Fibroblast of lung (primary cell): Measurements from ENCODE around the gene CDC26. TPM values are rescaled to one million over a fixed set of nuclear protein-coding genes. Genes with fewer than 3 reads are reported as not detected.
"Not testable (repeated sequence)": the region's sequence is repeated elsewhere in the genome, so short reads cannot be mapped to it uniquely, and the experiment has no call there.

Experiments used
- DNase-seq, 2 donors: peaks; one replicate each; pipeline versions ENCODE4 v3.0.0 to v3.0.0-alpha.2; 2010; ENCODE audit warnings: low read depth in 2 of 2
- H2AFZ ChIP-seq: 2 replicates; pipeline ENCODE4 v1.5.1; 2012; ENCODE audit warnings: low read length, control low read depth, inconsistent platforms
- H3K27ac ChIP-seq: 2 replicates; pipeline ENCODE4 v1.5.1; 2011; ENCODE audit warnings: low read length, control low read depth; ENCODE audit not compliant: insufficient read depth
- H3K27me3 ChIP-seq: 2 replicates; pipeline ENCODE4 v1.5.1; 2011; ENCODE audit warnings: mild to moderate bottlenecking, low read length; ENCODE audit not compliant: control insufficient read depth, insufficient read depth
- H3K36me3 ChIP-seq: 2 replicates; pipeline ENCODE4 v1.5.1; 2011; ENCODE audit warnings: low read length; ENCODE audit not compliant: control insufficient read depth, insufficient read depth
- H3K4me1 ChIP-seq: 2 replicates; pipeline ENCODE4 v1.5.1; 2011; ENCODE audit warnings: low read length; ENCODE audit not compliant: control insufficient read depth, insufficient read depth; ENCODE audit errors: extremely low read depth
- H3K4me2 ChIP-seq: 2 replicates; pipeline ENCODE4 v1.5.1; 2011; ENCODE audit warnings: low read length, control low read depth; ENCODE audit not compliant: insufficient read depth; ENCODE audit errors: extremely low read depth
- H3K4me3 ChIP-seq, 4 experiments: fragments of 200-600 bp in 1 of 4; sonication (generic) in 1 of 4; replicated peaks in 1 of 4; 2 replicates each; pipeline ENCODE4 v1.5.1; 2011 to 2016; ENCODE audit warnings: low read length in 4 of 4, low read depth in 3 of 4, mild to moderate bottlenecking in 3 of 4, control low read depth in 2 of 4, inconsistent platforms in 1 of 4, mixed read lengths in 1 of 4; ENCODE audit not compliant: insufficient read depth in 1 of 4; ENCODE audit errors: control extremely low read depth in 1 of 4
- H3K79me2 ChIP-seq: 2 replicates; pipeline ENCODE4 v1.5.1; 2012; ENCODE audit warnings: mild to moderate bottlenecking, low read length, inconsistent platforms; ENCODE audit not compliant: control insufficient read depth, insufficient read depth
- H3K9ac ChIP-seq: 2 replicates; pipeline ENCODE4 v1.5.1; 2011; ENCODE audit warnings: mild to moderate bottlenecking, low read length, control low read depth; ENCODE audit not compliant: insufficient read depth
- H3K9me3 ChIP-seq: 2 replicates; pipeline ENCODE4 v1.5.1; 2012; ENCODE audit warnings: low read depth, low read length; ENCODE audit not compliant: control insufficient read depth, insufficient read depth
- H4K20me1 ChIP-seq: 2 replicates; pipeline ENCODE4 v1.5.1; 2011; ENCODE audit warnings: low read length; ENCODE audit not compliant: control insufficient read depth, insufficient read depth; ENCODE audit errors: extremely low read depth
- EZH2 ChIP-seq: IDR thresholded peaks from 2 replicates; pipeline ENCODE4 v1.5.1; 2012; ENCODE audit warnings: low read length, control low read depth, mild to moderate bottlenecking; ENCODE audit errors: missing control alignments
- polyA plus RNA-seq, 2 donors: library from polyadenylated mRNA; depleted of rRNA in 1 of 2; stranded (reverse) in 1 of 2; unstranded in 1 of 2; fragments of >200 nt; gene quantifications; 2 replicates each; pipeline ENCODE4 v1.2.1, GENCODE V29; 2011 to 2012; ENCODE audit warnings: missing spikeins in 1 of 2
- total RNA-seq: library from RNA; depleted of rRNA; stranded (reverse); fragments of >200 nt; gene quantifications from 2 replicates; pipeline ENCODE4 v1.2.1, GENCODE V29; 2014
- TF ChIP-seq, protein P1 (sequence below), 2 donors: IDR thresholded peaks in 1 of 2; conservative IDR thresholded peaks in 1 of 2; 1 replicate in 1 of 2; 2 replicates in 1 of 2; pipeline ENCODE4 v1.5.1; 2011 to 2012; ENCODE audit warnings: low read length in 2 of 2, control low read depth in 1 of 2, inconsistent platforms in 1 of 2, low read depth in 1 of 2, mild to moderate bottlenecking in 1 of 2

CDC26 gene
- total and polyA plus RNA-seq, 2 donors (not counting 1 experiment from before 2014, with no cell fraction given) = 33.9 to 63.2 TPM

DNA sequence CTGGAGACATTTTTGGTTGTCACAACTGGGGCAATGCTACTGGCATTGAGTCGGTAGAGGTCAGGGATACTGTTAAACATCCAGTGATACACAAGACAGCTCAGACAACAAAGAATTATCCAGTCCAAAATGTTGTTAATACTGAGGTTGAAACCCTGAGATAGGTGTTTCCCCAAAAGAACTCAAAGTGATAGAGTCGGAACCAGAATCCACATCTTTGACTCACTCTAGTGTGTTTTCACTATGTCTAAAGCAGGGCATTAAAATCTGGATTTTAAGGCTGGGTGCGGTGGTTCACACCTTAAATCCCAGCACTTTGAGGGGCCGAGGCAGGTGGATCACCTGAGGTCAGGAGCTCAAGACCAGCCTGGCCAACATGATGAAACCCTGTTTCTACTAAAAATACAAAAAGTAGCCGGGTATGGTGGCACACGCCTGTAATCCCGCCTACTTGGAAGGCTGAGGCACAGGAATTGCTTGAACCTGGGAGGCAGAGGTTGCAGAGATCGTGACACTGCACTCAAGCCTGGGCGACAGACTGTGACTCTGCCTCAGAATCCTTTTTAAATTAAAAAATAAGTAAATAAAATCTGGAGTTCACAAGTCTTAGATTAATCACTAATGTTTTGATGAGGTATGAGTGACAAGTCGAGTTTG lies 37.0 kb downstream of the CDC26 start:
- DNase-seq = no peak
- Histone ChIP-seq H3K9ac (no peak overlapping the region), H3K27me3 (no peaks in the 10 kb centered on the region), H3K27ac (no peak overlapping the region), H3K4me1 (peaks cover 3% of the 10 kb centered on the region), H2AFZ (no peak overlapping the region), H4K20me1 (no peaks in the 10 kb centered on the region), H3K4me2 (no peak overlapping the region), H3K79me2 (no peaks in the 10 kb centered on the region), H3K36me3 (no peaks in the 10 kb centered on the region), H3K9me3 (no peaks in the 10 kb centered on the region), H3K4me3 (no peak overlapping the region)
- TF ChIP-seq, protein P1, sequence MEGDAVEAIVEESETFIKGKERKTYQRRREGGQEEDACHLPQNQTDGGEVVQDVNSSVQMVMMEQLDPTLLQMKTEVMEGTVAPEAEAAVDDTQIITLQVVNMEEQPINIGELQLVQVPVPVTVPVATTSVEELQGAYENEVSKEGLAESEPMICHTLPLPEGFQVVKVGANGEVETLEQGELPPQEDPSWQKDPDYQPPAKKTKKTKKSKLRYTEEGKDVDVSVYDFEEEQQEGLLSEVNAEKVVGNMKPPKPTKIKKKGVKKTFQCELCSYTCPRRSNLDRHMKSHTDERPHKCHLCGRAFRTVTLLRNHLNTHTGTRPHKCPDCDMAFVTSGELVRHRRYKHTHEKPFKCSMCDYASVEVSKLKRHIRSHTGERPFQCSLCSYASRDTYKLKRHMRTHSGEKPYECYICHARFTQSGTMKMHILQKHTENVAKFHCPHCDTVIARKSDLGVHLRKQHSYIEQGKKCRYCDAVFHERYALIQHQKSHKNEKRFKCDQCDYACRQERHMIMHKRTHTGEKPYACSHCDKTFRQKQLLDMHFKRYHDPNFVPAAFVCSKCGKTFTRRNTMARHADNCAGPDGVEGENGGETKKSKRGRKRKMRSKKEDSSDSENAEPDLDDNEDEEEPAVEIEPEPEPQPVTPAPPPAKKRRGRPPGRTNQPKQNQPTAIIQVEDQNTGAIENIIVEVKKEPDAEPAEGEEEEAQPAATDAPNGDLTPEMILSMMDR (conservative IDR thresholded peaks at IDR 0.05 in 1 of 2, IDR thresholded peaks at IDR 0.05 in 1 of 2; ENCODE audit: low read depth in 1 of 2, low read length in 2 of 2) = no peak
- TF ChIP-seq EZH2 = no peak

DNA sequence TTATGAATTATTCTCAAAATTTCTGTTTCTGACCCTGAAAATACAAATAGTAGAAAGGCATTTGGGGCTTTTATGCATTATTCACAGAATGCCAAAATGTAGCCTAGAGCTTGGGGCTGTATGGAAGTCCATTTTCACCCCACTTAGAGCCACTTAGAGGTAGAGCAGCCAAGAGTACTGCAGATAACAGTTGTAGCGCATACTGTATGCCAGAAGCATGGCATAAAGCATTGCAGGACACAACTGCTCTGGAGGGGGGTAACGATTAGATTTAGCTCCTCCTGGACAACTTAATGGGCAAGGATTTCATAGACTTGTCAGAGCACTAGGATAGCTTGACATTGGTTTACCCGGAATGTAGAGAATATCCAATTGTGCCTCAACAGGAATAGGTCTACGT lies 38.3 kb downstream of the CDC26 start:
- Histone ChIP-seq H3K4me2 (no peak overlapping the region), H3K9ac (no peak overlapping the region), H3K4me1 (peaks cover 6% of the 10 kb centered on the region), H3K79me2 (no peaks in the 10 kb centered on the region), H3K9me3 (no peaks in the 10 kb centered on the region), H3K27ac (no peak overlapping the region), H4K20me1 (no peaks in the 10 kb centered on the region), H3K4me3 (no peak overlapping the region), H3K27me3 (no peaks in the 10 kb centered on the region), H3K36me3 (no peaks in the 10 kb centered on the region), H2AFZ (no peak overlapping the region)
- TF ChIP-seq EZH2 = no peak
- TF ChIP-seq, protein P1 (conservative IDR thresholded peaks at IDR 0.05 in 1 of 2, IDR thresholded peaks at IDR 0.05 in 1 of 2; ENCODE audit: low read depth in 1 of 2, low read length in 2 of 2) = no peak
- no peak for DNase-seq

DNA sequence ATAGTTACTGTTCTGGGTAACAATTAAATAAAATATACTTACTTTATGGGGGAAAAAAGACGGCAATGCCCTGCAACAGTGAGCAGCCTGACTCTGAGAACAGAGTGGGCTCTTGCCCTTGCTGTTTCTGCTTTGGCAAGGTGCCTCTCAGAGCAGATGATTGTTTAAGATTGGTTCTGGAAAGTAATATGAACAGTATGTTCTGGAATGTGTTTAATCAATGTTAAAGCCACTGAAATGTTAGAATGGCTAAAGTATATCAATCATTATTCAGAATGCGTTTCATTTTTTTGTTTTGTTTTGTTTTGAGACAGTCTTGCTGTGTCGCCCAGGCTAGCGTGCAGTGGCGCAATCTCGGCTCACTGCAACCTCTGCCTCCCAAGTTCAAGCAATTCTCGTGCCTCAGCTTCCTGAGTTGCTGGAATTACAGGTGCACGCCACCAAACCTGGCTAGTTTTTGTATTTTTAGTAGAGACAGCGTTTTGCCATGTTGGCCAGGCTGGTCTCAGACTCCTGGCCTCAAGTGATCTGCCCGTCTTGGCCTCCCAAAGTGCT lies 39.6 kb downstream of the CDC26 start:
- H3K9ac ChIP-seq, H3K36me3 ChIP-seq, H2AFZ ChIP-seq, H4K20me1 ChIP-seq, H3K4me3 ChIP-seq, H3K9me3 ChIP-seq, H3K79me2 ChIP-seq, H3K4me2 ChIP-seq, H3K4me1 ChIP-seq, H3K27ac ChIP-seq, H3K27me3 ChIP-seq: not testable (repeated sequence)
- peak; percentile 40 to 51 for DNase-seq
